ENCODE data around the gene CORO2A.

Gene CORO2A

DNA sequence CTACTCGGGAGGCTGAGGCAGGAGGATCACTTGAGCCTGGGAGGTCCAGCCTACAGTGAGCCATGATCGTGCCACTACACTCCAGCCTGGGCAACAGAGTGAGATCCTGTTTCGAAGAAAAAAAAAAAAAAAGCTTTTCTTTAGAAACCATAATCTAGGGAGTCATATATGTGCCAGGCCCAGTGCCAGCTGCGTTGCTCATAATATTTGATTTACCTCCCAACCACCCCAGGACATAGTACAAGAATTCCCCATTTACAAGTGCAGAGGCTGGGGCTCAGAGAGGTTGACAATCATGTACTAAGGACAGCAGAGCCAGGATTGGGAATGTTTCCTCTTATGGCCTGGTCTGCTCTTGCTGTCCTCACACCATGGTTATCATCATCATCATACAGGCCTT, 48.4 kb downstream of the CORO2A start:
- TF ChIP-seq EZH2 (IDR thresholded peaks at IDR 0.05) (no peak), FOXP2 (optimal IDR thresholded peaks at IDR 0.05; ENCODE audit: control extremely low read depth, extremely low read length, insufficient read depth) (no peak), POLR2AphosphoS5 (IDR thresholded peaks at IDR 0.05; ENCODE audit: borderline replicate concordance, low read depth, low read length) (no peak)
- no peak for DNase-seq (ENCODE audit: low read depth, low spot score)
- Histone ChIP-seq H3K36me3 (ENCODE audit: insufficient read depth, low read length) (no peaks in the 10 kb centered on the region), H3K27ac (no peak overlapping the region), H3K9me3 (ENCODE audit: low read depth, low read length) (no peaks in the 10 kb centered on the region), H3K4me3 (no peak overlapping the region), H3K9ac (ENCODE audit: insufficient read length) (no peak overlapping the region)

DNA sequence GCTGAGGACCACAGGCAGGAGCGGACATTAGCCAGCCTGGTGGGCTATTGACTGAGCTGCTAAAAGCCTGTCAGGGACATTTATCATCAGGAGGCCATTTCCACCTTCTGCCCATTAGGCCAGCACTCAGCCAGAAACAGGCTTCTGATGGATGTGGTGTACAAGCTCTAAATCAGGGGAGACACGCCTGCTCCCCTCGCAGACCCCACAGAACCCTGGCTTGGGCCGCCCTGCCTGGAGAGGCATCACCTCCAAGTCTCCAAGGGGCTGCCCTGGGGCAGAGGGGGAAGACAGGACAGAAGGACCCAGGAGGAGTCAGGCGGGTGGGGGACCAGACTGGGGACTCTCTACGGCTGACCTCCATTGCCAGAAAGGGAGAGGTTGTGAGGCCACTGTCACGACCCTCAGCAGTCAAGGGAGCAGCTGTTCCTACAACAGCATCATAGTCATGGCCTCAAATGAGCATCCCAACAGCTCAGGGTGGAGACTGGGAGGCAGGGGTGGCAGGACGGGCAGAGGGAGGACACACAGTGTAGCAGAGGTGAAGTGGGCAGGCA, 49.4 kb downstream of the CORO2A start:
- Histone ChIP-seq H3K4me3 (no peak overlapping the region), H3K36me3 (ENCODE audit: insufficient read depth, low read length) (no peaks in the 10 kb centered on the region), H3K9ac (ENCODE audit: insufficient read length) (no peak overlapping the region), H3K27ac (no peak overlapping the region), H3K9me3 (ENCODE audit: low read depth, low read length) (no peaks in the 10 kb centered on the region)
- TF ChIP-seq FOXP2 (optimal IDR thresholded peaks at IDR 0.05; ENCODE audit: control extremely low read depth, extremely low read length, insufficient read depth): no peak
- no peak for DNase-seq (ENCODE audit: low read depth, low spot score)

DNA sequence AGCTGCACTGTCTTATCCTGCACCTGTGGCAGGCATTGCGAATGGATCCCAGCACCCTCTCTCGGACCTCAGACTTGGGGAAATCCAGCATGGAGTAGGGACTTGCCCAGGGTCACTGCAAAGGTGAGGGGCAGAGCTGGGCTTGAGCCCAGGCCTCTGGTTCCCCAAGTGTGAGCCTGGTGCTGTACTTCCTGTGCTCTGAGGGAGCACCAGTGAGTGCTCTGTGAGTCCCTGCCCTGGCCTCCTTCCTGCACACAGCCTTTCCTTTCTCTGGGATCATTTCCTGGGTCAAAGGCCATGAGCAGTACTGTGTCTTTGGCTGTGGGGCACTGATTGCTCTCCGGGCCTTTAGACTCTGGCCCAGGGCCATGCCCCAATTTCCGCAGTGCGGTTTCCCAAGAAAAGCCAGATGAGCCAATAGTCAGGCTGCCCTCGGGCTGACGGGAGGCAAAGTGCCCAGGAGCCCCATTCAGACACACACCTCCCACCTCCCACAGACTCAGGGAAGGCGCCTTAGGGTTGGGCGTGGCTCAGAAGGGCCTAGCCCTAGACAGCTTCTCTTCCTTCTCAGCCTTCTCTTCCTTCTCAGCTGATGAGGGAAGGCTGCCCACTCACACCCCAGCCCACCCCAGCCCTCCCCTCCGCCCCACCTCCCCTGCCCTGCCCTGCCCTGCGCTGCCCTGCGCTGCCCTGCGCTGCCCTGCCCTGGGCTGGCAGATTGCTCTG, 50.1 kb downstream of the CORO2A start:
- H3K36me3 ChIP-seq (ENCODE audit: insufficient read depth, low read length): no peaks in the 10 kb centered on the region
- TF ChIP-seq POLR2AphosphoS5 (IDR thresholded peaks at IDR 0.05; ENCODE audit: borderline replicate concordance, low read depth, low read length) (no peak), FOXP2 (optimal IDR thresholded peaks at IDR 0.05; ENCODE audit: control extremely low read depth, extremely low read length, insufficient read depth) (no peak), EZH2 (IDR thresholded peaks at IDR 0.05) (no peak)
- H3K9me3 ChIP-seq (ENCODE audit: low read depth, low read length): no peaks in the 10 kb centered on the region
- no peak overlapping the region for H3K4me3 ChIP-seq
- no peak overlapping the region for H3K27ac ChIP-seq
- no peak overlapping the region for H3K9ac ChIP-seq (ENCODE audit: insufficient read length)
- DNase-seq (ENCODE audit: low read depth, low spot score): no peak

DNA sequence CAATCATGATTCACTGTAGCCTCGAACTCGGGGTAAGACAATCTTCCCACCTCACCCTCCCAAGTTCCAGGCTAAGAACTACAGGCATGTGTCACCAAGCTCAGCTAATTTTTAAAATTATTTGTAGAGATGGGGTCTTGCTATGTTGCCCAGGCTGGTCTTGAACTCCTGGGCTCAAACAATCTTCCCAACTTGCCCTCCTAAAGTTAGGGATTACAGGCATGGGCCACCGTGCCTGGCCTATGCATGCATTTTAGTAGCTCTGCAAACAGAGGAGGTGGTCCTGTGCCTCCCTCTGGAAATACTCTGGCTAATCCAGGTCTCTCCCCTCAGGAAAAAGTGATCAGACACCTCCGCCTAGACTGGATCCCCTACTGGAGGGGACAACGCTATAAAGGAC, 51.9 kb downstream of the CORO2A start:
- no peaks in the 10 kb centered on the region for H3K9me3 ChIP-seq (ENCODE audit: low read depth, low read length)

DNA sequence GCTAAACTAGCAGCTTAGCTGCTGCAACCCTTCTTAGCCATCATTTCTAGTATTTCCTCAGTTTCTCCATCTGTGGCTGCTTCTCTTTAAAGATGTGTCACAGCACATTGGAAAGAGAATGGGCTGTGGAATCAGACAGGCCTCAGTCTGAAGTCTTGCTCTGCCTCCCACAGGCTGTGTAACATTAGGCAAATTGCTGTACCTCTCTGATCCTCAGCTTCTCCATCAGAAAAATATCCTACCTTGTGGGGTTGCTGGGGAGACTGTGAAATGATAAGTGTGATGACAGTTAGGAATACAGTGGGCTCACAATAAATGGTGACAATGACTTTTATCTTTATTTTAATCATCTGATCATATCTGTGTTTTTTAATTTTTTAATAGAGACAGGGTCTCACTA, 55.9 kb downstream of the CORO2A start:
- Histone ChIP-seq H3K36me3 (ENCODE audit: insufficient read depth, low read length) (no peaks in the 10 kb centered on the region), H3K27ac (no peak overlapping the region), H3K4me3 (no peak overlapping the region), H3K9me3 (ENCODE audit: low read depth, low read length) (no peaks in the 10 kb centered on the region), H3K9ac (ENCODE audit: insufficient read length) (no peak overlapping the region)
- TF ChIP-seq FOXP2 (optimal IDR thresholded peaks at IDR 0.05; ENCODE audit: control extremely low read depth, extremely low read length, insufficient read depth) (no peak), POLR2AphosphoS5 (IDR thresholded peaks at IDR 0.05; ENCODE audit: borderline replicate concordance, low read depth, low read length) (no peak)
- DNase-seq (ENCODE audit: low read depth, low spot score): no peak

More for the DNA sequence above, 51.9 kb downstream of the CORO2A start:
- Histone ChIP-seq H3K9ac (ENCODE audit: insufficient read length) (no peak overlapping the region), H3K27ac (no peak overlapping the region), H3K4me3 (no peak overlapping the region), H3K36me3 (ENCODE audit: insufficient read depth, low read length) (no peaks in the 10 kb centered on the region)
- DNase-seq (ENCODE audit: low read depth, low spot score): no peak
- TF ChIP-seq FOXP2 (optimal IDR thresholded peaks at IDR 0.05; ENCODE audit: control extremely low read depth, extremely low read length, insufficient read depth) (no peak), EZH2 (IDR thresholded peaks at IDR 0.05) (no peak), POLR2AphosphoS5 (IDR thresholded peaks at IDR 0.05; ENCODE audit: borderline replicate concordance, low read depth, low read length) (no peak)

DNA sequence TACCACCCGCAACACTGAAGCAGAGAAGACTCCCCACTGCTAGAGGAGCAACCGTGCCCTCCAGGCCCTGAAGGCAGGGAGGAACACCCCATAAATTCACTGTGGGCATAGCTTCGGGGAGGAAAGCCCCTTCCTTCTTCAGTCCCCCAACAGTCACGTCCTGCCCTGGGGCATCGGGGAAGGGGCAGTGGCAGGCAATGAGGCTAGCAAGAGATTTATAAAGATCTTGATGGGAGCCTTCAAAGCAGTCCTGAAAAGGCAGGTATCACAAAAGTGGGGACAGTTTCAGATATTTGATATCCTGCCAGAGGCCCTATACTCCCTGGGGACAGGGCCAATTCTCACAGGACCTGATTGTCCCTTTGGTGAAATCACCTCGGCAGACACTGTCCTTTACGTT, 56.5 kb downstream of the CORO2A start:
- no peak overlapping the region for H3K27ac ChIP-seq
- no peak overlapping the region for H3K4me3 ChIP-seq
- H3K9me3 ChIP-seq (ENCODE audit: low read depth, low read length): no peaks in the 10 kb centered on the region
- H3K36me3 ChIP-seq (ENCODE audit: insufficient read depth, low read length): no peaks in the 10 kb centered on the region
- DNase-seq (ENCODE audit: low read depth, low spot score): no peak
- TF ChIP-seq EZH2 (IDR thresholded peaks at IDR 0.05) (no peak), FOXP2 (optimal IDR thresholded peaks at IDR 0.05; ENCODE audit: control extremely low read depth, extremely low read length, insufficient read depth) (no peak), POLR2AphosphoS5 (IDR thresholded peaks at IDR 0.05; ENCODE audit: borderline replicate concordance, low read depth, low read length) (no peak)
- no peak overlapping the region for H3K9ac ChIP-seq (ENCODE audit: insufficient read length)

DNA sequence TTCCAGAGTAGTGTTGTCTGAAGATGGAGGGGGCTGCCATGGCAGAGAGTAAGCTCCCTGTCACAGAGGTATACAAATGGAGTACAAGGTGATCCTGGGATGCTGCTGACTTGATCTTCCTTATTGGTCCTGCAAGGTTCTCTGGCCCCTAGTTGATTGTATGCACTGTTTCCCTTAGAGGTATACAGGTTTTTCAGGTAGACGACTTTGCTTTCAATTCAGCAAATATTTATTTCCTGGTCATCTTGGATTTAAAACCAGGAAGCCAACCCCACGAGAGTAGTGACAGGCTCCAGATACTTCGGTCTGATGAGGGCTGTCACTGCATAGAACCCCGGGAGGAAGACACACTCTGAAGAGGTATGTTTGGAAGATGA, 56.9 kb downstream of the CORO2A start:
- no peaks in the 10 kb centered on the region for H3K9me3 ChIP-seq (ENCODE audit: low read depth, low read length)
- H3K4me3 ChIP-seq: no peak overlapping the region
- DNase-seq (ENCODE audit: low read depth, low spot score): no peak
- no peak for TF ChIP-seq POLR2AphosphoS5 (IDR thresholded peaks at IDR 0.05; ENCODE audit: borderline replicate concordance, low read depth, low read length)
- TF ChIP-seq FOXP2 (optimal IDR thresholded peaks at IDR 0.05; ENCODE audit: control extremely low read depth, extremely low read length, insufficient read depth): no peak
- H3K27ac ChIP-seq: no peak overlapping the region
- H3K36me3 ChIP-seq (ENCODE audit: insufficient read depth, low read length): no peaks in the 10 kb centered on the region
- no peak overlapping the region for H3K9ac ChIP-seq (ENCODE audit: insufficient read length)

DNA sequence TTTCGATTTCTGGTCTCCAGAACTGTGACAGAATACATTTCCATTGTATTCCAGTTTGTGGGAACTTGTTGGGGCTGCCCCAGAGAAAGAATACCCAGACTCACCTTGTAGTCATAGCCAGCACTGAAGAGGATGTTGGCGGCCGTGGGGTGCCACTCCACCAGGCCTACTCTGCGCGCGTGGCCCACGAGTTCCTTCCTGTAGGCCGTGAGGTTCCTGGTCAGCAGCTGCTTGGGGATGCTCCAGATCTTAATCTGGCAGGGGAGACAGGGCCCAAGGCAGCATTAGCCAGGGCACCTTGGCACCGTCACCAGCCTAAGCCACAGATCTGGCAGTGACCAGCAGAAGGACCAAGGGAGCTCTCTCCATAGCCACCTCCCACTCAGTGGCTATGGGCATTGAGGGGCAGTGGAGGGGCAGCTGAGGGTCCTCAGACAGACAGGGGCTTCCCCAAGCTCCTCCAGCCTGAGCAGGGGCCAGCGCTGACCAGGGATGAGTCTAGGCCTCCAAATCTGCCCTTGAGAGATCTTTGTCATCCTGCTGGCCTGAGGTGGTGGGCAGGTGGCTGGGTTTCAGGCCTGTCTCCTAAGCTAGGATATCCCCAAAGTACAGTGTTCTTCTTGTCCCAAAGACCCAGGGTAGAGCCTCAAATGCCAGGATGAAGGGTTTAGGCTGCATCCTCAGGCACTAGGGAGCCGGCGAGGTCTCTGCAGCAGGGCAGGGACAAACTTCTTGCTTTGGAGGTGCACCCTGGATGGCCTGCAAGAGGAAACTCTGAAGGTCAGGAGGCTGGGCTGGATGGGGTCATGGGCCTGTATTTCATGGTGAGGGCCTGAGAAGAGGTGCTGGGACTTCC, 57.5 kb downstream of the CORO2A start:
- H3K9ac ChIP-seq (ENCODE audit: insufficient read length): no peak overlapping the region
- no peak overlapping the region for H3K27ac ChIP-seq
- no peaks in the 10 kb centered on the region for H3K9me3 ChIP-seq (ENCODE audit: low read depth, low read length)
- no peak overlapping the region for H3K4me3 ChIP-seq
- DNase-seq (ENCODE audit: low read depth, low spot score): no peak
- H3K36me3 ChIP-seq (ENCODE audit: insufficient read depth, low read length): no peaks in the 10 kb centered on the region
- TF ChIP-seq EZH2 (IDR thresholded peaks at IDR 0.05): no peak
- TF ChIP-seq FOXP2 (optimal IDR thresholded peaks at IDR 0.05; ENCODE audit: control extremely low read depth, extremely low read length, insufficient read depth): no peak
- TF ChIP-seq POLR2AphosphoS5 (IDR thresholded peaks at IDR 0.05; ENCODE audit: borderline replicate concordance, low read depth, low read length): no peak

Data from SK-N-MC (cell line).